Endothelial cell of umbilical vein (primary cell): ENCODE data around the gene UST. TPM values are rescaled to one million over a fixed set of nuclear protein-coding genes. Genes with fewer than 3 reads are reported as not detected.

Experiments used
- BruUV-seq: library from RNA; stranded (reverse); fragments of 400-500 nt; replicated peaks from 2 replicates; lab custom pipeline; 2021; lab: Mats Ljungman, UMichigan
- CTCF ChIA-PET: fragments of 300-600, 350-600 bp; sonication (Branson Sonifier 250); formaldehyde crosslinking; loops from one replicate; lab custom pipeline; 2021; ENCODE audit warnings: antibody characterized with exemption, inconsistent platforms; lab: Charles Lee
- POLR2A ChIA-PET: fragments of 300-600, 350-600 bp; sonication (Branson Sonifier 250); formaldehyde crosslinking; loops from one replicate; lab custom pipeline; 2021; ENCODE audit warnings: antibody characterized with exemption, inconsistent platforms; lab: Charles Lee
- DNase-seq: peaks from one replicate; pipeline ENCODE4 v3.0.0-alpha.2; 2011; ENCODE audit warnings: low read depth, low spot score
- FAIRE-seq: peaks from 2 replicates; lab custom pipeline; 2011; peaks lifted over from hg19 to GRCh38; lab: Jason Lieb, UNC
- H2AFZ ChIP-seq: 2 replicates; pipeline ENCODE4 v1.6.0; 2012; ENCODE audit warnings: low read depth, low read length, control low read depth, inconsistent platforms
- H3K27ac ChIP-seq: 2 replicates; pipeline ENCODE4 v1.5.1; 2011; ENCODE audit warnings: low read depth, mild to moderate bottlenecking, control low read depth, low read length, moderate library complexity; ENCODE audit not compliant: insufficient read depth
- H3K27me3 ChIP-seq, 2 experiments: 2 replicates each; pipeline versions ENCODE4 v1.6.0 to v1.6.1; 2011; ENCODE audit warnings: low read length in 2 of 2, mixed read lengths in 1 of 2; ENCODE audit not compliant: control insufficient read depth in 2 of 2, insufficient read depth in 2 of 2
- H3K36me3 ChIP-seq, 2 experiments: 2 replicates in 1 of 2; 3 replicates in 1 of 2; pipeline ENCODE4 v1.5.1; 2011; ENCODE audit warnings: low read length in 2 of 2, mild to moderate bottlenecking in 1 of 2, moderate library complexity in 1 of 2; ENCODE audit not compliant: control insufficient read depth in 2 of 2, insufficient read depth in 2 of 2; ENCODE audit errors: extremely low read depth in 1 of 2
- H3K4me1 ChIP-seq: 3 replicates; pipeline ENCODE4 v1.5.1; 2011; ENCODE audit warnings: mild to moderate bottlenecking, low read length; ENCODE audit not compliant: control insufficient read depth, insufficient read depth; ENCODE audit errors: extremely low read depth
- H3K4me2 ChIP-seq: 2 replicates; pipeline ENCODE4 v1.6.1; 2011; ENCODE audit warnings: low read length, control low read depth, mixed read lengths; ENCODE audit not compliant: insufficient read depth
- H3K4me3 ChIP-seq, 3 experiments: fragments of 200-600 bp in 1 of 3; sonication (generic), shearing (Covaris generic) in 1 of 3; replicated peaks in 1 of 3; 2 replicates each; pipeline ENCODE4 v1.5.1; 2011 to 2016; ENCODE audit warnings: control low read depth in 3 of 3, low read length in 3 of 3, mild to moderate bottlenecking in 2 of 3, inconsistent platforms in 1 of 3, low read depth in 1 of 3, moderate library complexity in 1 of 3; ENCODE audit not compliant: insufficient read depth in 1 of 3
- H3K79me2 ChIP-seq: 2 replicates; pipeline ENCODE4 v1.6.0; 2012; ENCODE audit warnings: low read length, inconsistent platforms; ENCODE audit not compliant: control insufficient read depth, insufficient read depth
- H3K9ac ChIP-seq: replicated peaks from 2 replicates; pipeline ENCODE3; 2011; ENCODE audit warnings: low read length, control low read depth; ENCODE audit not compliant: insufficient read depth; ENCODE audit errors: extremely low read depth
- H3K9me1 ChIP-seq: replicated peaks from 3 replicates; pipeline ENCODE4 v1.6.0; 2011; ENCODE audit warnings: mild to moderate bottlenecking, low read length; ENCODE audit not compliant: control insufficient read depth, insufficient read depth; ENCODE audit errors: extremely low read depth
- H3K9me3 ChIP-seq: replicated peaks from 2 replicates; pipeline ENCODE4 v1.5.1; 2012; ENCODE audit warnings: low read length, inconsistent platforms; ENCODE audit not compliant: control insufficient read depth, insufficient read depth
- H4K20me1 ChIP-seq: replicated peaks from 2 replicates; pipeline ENCODE3; 2011; ENCODE audit warnings: mild to moderate bottlenecking, low read length; ENCODE audit not compliant: control insufficient read depth, insufficient read depth; ENCODE audit errors: extremely low read depth
- CTCF ChIP-seq, 2 donors: IDR thresholded peaks; 1 replicate in 1 of 2; 2 replicates in 1 of 2; pipeline ENCODE4 v1.5.1; 2011; ENCODE audit warnings: low read length in 2 of 2, mild to moderate bottlenecking in 2 of 2, moderate library complexity in 2 of 2, control low read depth in 1 of 2, inconsistent platforms in 1 of 2, low read depth in 1 of 2; ENCODE audit not compliant: insufficient read depth in 1 of 2; ENCODE audit errors: extremely low read depth in 1 of 2
- EZH2 ChIP-seq: IDR thresholded peaks from 2 replicates; pipeline ENCODE4 v1.6.1; 2012; ENCODE audit warnings: borderline replicate concordance, low read depth, mild to moderate bottlenecking, moderate library complexity, low read length, inconsistent platforms; ENCODE audit not compliant: severe bottlenecking
- FOS ChIP-seq: IDR thresholded peaks from 2 replicates; pipeline ENCODE4 v1.6.1; 2011; ENCODE audit warnings: mild to moderate bottlenecking, low read length, moderate library complexity, borderline replicate concordance; ENCODE audit not compliant: insufficient read depth
- GATA2 ChIP-seq: IDR thresholded peaks from 2 replicates; pipeline ENCODE4 v1.7.0; 2011; ENCODE audit warnings: low read depth, mild to moderate bottlenecking, moderate library complexity, mixed read lengths, low read length; ENCODE audit not compliant: insufficient read length, insufficient read depth
- JUN ChIP-seq: IDR thresholded peaks from 2 replicates; pipeline ENCODE4 v1.6.1; 2011; ENCODE audit warnings: borderline replicate concordance, low read depth; ENCODE audit not compliant: insufficient read length, insufficient read depth
- MAX ChIP-seq: IDR thresholded peaks from 2 replicates; pipeline ENCODE4 v1.6.1; 2011; ENCODE audit not compliant: insufficient read depth, insufficient read length
- MYC ChIP-seq: IDR thresholded peaks from one replicate; pipeline ENCODE4 v1.6.1; 2011; ENCODE audit warnings: mild to moderate bottlenecking, low read depth, low read length
- POLR2A ChIP-seq: IDR thresholded peaks from 2 replicates; pipeline ENCODE4 v1.6.1; 2012; ENCODE audit warnings: low read depth, mild to moderate bottlenecking, control low read depth, low read length
- POLR2AphosphoS5 ChIP-seq: IDR thresholded peaks from 2 replicates; pipeline ENCODE4 v1.6.1; 2012; ENCODE audit warnings: low read depth, mild to moderate bottlenecking, control low read depth, low read length, moderate library complexity; ENCODE audit not compliant: insufficient read depth
- dilution Hi-C: fragments of 300-500 bp; cut with MboI; formaldehyde crosslinking; loops from one replicate; pipeline ENCODE4 v1.15.0; 2019; ENCODE audit warnings: low sequenced_read_pairs; ENCODE audit not compliant: extremely low pct_ligation_motif_present
- intact Hi-C: fragments of 100-400 bp; cut with micrococcal nuclease; formaldehyde crosslinking; loops from one replicate; pipeline ENCODE4 v1.10.0; 2022
- polyA plus RNA-seq, 4 experiments: library from polyadenylated mRNA; depleted of rRNA in 3 of 4; stranded (reverse) in 3 of 4; unstranded in 1 of 4; fragments of >200 nt; gene quantifications; 2 replicates each; pipeline versions ENCODE4 v1.2.1 to v1.2.3, GENCODE V29; 2011 to 2012; ENCODE audit warnings: missing spikeins in 1 of 4
- total RNA-seq: library from RNA; stranded (reverse); gene quantifications from 2 replicates; pipeline ENCODE4 v1.2.3, GENCODE V29; 2021

Gene UST
- total and polyA plus RNA-seq, 2 donors (not counting 3 experiments of a cell fraction or from before 2014, with no cell fraction given): 0.26 to 0.84 TPM

- H3K27me3 ChIP-seq: no peaks in the 10 kb centered on the region
- no peak overlapping the region for H3K9ac ChIP-seq
- H3K4me1 ChIP-seq: no peaks in the 10 kb centered on the region
- no peak overlapping the region for H3K27ac ChIP-seq
- intact Hi-C loops: no loop called here
- no TSS peak for BruUV-seq
- H3K9me1 ChIP-seq: no peaks in the 10 kb centered on the region
- dilution Hi-C loops: no loop called here
- no peak for TF ChIP-seq EZH2
- no peak for TF ChIP-seq MAX
- TF ChIP-seq FOS: no peak
- no peak for TF ChIP-seq CTCF (IDR thresholded peaks at IDR 0.05; ENCODE audit: extremely low read depth in 1 of 2, insufficient read depth in 1 of 2, low read depth in 1 of 2, low read length in 2 of 2)
- no peak for TF ChIP-seq POLR2AphosphoS5
- TF ChIP-seq JUN: no peak
- TF ChIP-seq MYC: no peak
- TF ChIP-seq POLR2A: no peak
- no peak for TF ChIP-seq GATA2
- no peaks in the 10 kb centered on the region for H4K20me1 ChIP-seq
- H3K36me3 ChIP-seq: no peaks in the 10 kb centered on the region
- no peaks in the 10 kb centered on the region for H3K79me2 ChIP-seq
- FAIRE-seq (no peak), DNase-seq (no peak)
- H3K4me3 ChIP-seq: no peak overlapping the region
- ChIA-PET POLR2A (no interaction called here), CTCF (no interaction called here)
- H3K9me3 ChIP-seq: no peaks in the 10 kb centered on the region
- no peak overlapping the region for H2AFZ ChIP-seq
- H3K4me2 ChIP-seq: no peak overlapping the region
Measured at GRCh38 chr6:148855744-148856143, 108.9 kb downstream of the UST start.
